Middle frontal gyrus (tissue), 1 donor: ENCODE results near the gene HLX.

Experiments used
- DNase-seq: peaks from one replicate; pipeline ENCODE4 v3.0.0-alpha.2; 2015; ENCODE audit warnings: low spot score; ENCODE audit errors: extremely low spot score

Gene HLX

GRCh38 chr1:220895412-220895946 lies 16.2 kb downstream of the HLX start:
- no peak for DNase-seq

GRCh38 chr1:220896092-220896491 lies 16.8 kb downstream of the HLX start:
- no peak for DNase-seq

GRCh38 chr1:220900842-220901241 lies 21.6 kb downstream of the HLX start:
- DNase-seq = no peak

- no peak for DNase-seq
These were observed 22.6 kb downstream of the HLX start for GRCh38 chr1:220901881-220902280.

- DNase-seq = no peak
These were observed 23.7 kb downstream of the HLX start for GRCh38 chr1:220902916-220903315.

GRCh38 chr1:220904876-220905275 lies 25.6 kb downstream of the HLX start:
- DNase-seq = no peak

GRCh38 chr1:220905650-220906560 lies 26.7 kb downstream of the HLX start:
- no peak for DNase-seq

- DNase-seq = no peak
These were observed 27.5 kb downstream of the HLX start for GRCh38 chr1:220906561-220907334.

- DNase-seq = no peak
These were observed 29.5 kb downstream of the HLX start for GRCh38 chr1:220908757-220909156.

GRCh38 chr1:220910021-220910420 lies 30.8 kb downstream of the HLX start:
- DNase-seq = no peak

- no peak for DNase-seq
These were observed 35.3 kb downstream of the HLX start for GRCh38 chr1:220914283-220915116.

- no peak for DNase-seq
These were observed 35.8 kb downstream of the HLX start for GRCh38 chr1:220915117-220915440.

- no peak for DNase-seq
These were observed 36.7 kb downstream of the HLX start for GRCh38 chr1:220915954-220916353.

GRCh38 chr1:220917101-220917500 lies 37.9 kb downstream of the HLX start:
- no peak for DNase-seq

GRCh38 chr1:220917535-220918209 lies 38.4 kb downstream of the HLX start:
- no peak for DNase-seq

- no peak for DNase-seq
These were observed 39.2 kb downstream of the HLX start for GRCh38 chr1:220918285-220918951.

GRCh38 chr1:220920967-220921366 lies 41.7 kb downstream of the HLX start:
- no peak for DNase-seq

GRCh38 chr1:220921498-220921897 lies 42.3 kb downstream of the HLX start:
- no peak for DNase-seq

GRCh38 chr1:220921971-220922635 lies 42.9 kb downstream of the HLX start:
- no peak for DNase-seq

- DNase-seq = no peak
These were observed 43.7 kb downstream of the HLX start for GRCh38 chr1:220922951-220923350.
